ENCODE measurements around the gene MYO5C. TPM values are rescaled to one million over a fixed set of nuclear protein-coding genes. Genes with fewer than 3 reads are reported as not detected.
A peak's percentile ranks its signal among the peaks of the same experiment; 100 is the strongest.

The MYO5C gene
- polyA plus RNA-seq, 3 donors from 2014 or later, result 0.19 TPM; not detected in 2

GRCh38 chr15:52326756-52327155, 31.2 kb upstream of the MYO5C start:
- H3K4me1 Mint-ChIP-seq, result peaks cover 7 to 9% of the 10 kb centered on the region in 2 donors
- H3K27me3 Mint-ChIP-seq (ENCODE audit: low read depth in 3 of 3), result peaks cover 0 to 3% (median 0%) of the 10 kb centered on the region in 3 donors
- no peak overlapping the region for H3K27ac Mint-ChIP-seq
- H3K36me3 Mint-ChIP-seq, result peaks cover 12 to 45% (median 44%) of the 10 kb centered on the region in 3 donors
- no peak for DNase-seq
- no peak overlapping the region for H3K4me3 Mint-ChIP-seq
- H3K9me3 Mint-ChIP-seq, result no peaks in the 10 kb centered on the region

- Mint-ChIP-seq H3K9me3 (no peaks in the 10 kb centered on the region), H3K27me3 (ENCODE audit: low read depth in 3 of 3) (peaks cover 0 to 2% (median 2%) of the 10 kb centered on the region in 3 donors), H3K4me3 (no peak overlapping the region), H3K27ac (peak overlapping the region in 1 of 6 donors; percentile 55), H3K4me1 (no peaks in the 10 kb centered on the region), H3K36me3 (peaks cover 24 to 68% (median 61%) of the 10 kb centered on the region in 3 donors)
- no peak for DNase-seq
Observed at GRCh38 chr15:52324109-52324508, 28.5 kb upstream of the MYO5C start.

- Mint-ChIP-seq H3K4me1 (no peaks in the 10 kb centered on the region), H3K4me3 (no peak overlapping the region), H3K36me3 (peaks cover 32 to 68% (median 53%) of the 10 kb centered on the region in 3 donors), H3K27me3 (ENCODE audit: low read depth in 3 of 3) (peaks cover 0 to 3% (median 3%) of the 10 kb centered on the region in 3 donors), H3K9me3 (no peaks in the 10 kb centered on the region), H3K27ac (peak overlapping the region in 2 of 6 donors; percentile 6 to 40)
- no peak for DNase-seq
Observed at GRCh38 chr15:52318729-52319500, 23.3 kb upstream of the MYO5C start.

GRCh38 chr15:52317688-52318087, 22.1 kb upstream of the MYO5C start:
- DNase-seq, result no peak
- Mint-ChIP-seq H3K27ac (peak overlapping the region in 1 of 6 donors; percentile 1), H3K9me3 (no peaks in the 10 kb centered on the region), H3K4me3 (no peak overlapping the region), H3K36me3 (peaks cover 41 to 72% (median 55%) of the 10 kb centered on the region in 3 donors), H3K27me3 (ENCODE audit: low read depth in 3 of 3) (peaks cover 0 to 3% (median 3%) of the 10 kb centered on the region in 3 donors), H3K4me1 (no peaks in the 10 kb centered on the region)

GRCh38 chr15:52317022-52317421, 21.4 kb upstream of the MYO5C start:
- Mint-ChIP-seq H3K27me3 (ENCODE audit: low read depth in 3 of 3) (peaks cover 0 to 3% (median 3%) of the 10 kb centered on the region in 3 donors), H3K9me3 (no peaks in the 10 kb centered on the region), H3K27ac (no peak overlapping the region), H3K36me3 (peaks cover 41 to 71% (median 51%) of the 10 kb centered on the region in 3 donors), H3K4me3 (no peak overlapping the region), H3K4me1 (no peaks in the 10 kb centered on the region)
- no peak for DNase-seq

- Mint-ChIP-seq H3K4me1 (no peaks in the 10 kb centered on the region), H3K9me3 (no peaks in the 10 kb centered on the region), H3K4me3 (no peak overlapping the region), H3K27ac (no peak overlapping the region), H3K36me3 (peaks cover 21 to 39% (median 30%) of the 10 kb centered on the region in 3 donors), H3K27me3 (ENCODE audit: low read depth in 3 of 3) (no peaks in the 10 kb centered on the region)
- DNase-seq, result no peak
Observed at GRCh38 chr15:52309154-52309548, 13.5 kb upstream of the MYO5C start.

- Mint-ChIP-seq H3K36me3 (peaks cover 16 to 34% (median 28%) of the 10 kb centered on the region in 3 donors), H3K4me1 (no peaks in the 10 kb centered on the region), H3K27me3 (ENCODE audit: low read depth in 3 of 3) (no peaks in the 10 kb centered on the region), H3K27ac (peak overlapping the region in 1 of 6 donors; percentile 27), H3K4me3 (no peak overlapping the region), H3K9me3 (no peaks in the 10 kb centered on the region)
- DNase-seq, result no peak
Observed at GRCh38 chr15:52308446-52309153, 13.0 kb upstream of the MYO5C start.

GRCh38 chr15:52307847-52308246, 12.2 kb upstream of the MYO5C start:
- no peaks in the 10 kb centered on the region for H3K27me3 Mint-ChIP-seq (ENCODE audit: low read depth in 3 of 3)
- H3K4me1 Mint-ChIP-seq, result peaks cover 2 to 6% of the 10 kb centered on the region in 2 donors
- H3K27ac Mint-ChIP-seq, result no peak overlapping the region
- H3K4me3 Mint-ChIP-seq, result no peak overlapping the region
- no peaks in the 10 kb centered on the region for H3K9me3 Mint-ChIP-seq
- H3K36me3 Mint-ChIP-seq, result peaks cover 10 to 27% (median 22%) of the 10 kb centered on the region in 3 donors
- DNase-seq, result no peak

GRCh38 chr15:52306270-52306669, 10.7 kb upstream of the MYO5C start:
- no peak for DNase-seq
- no peak overlapping the region for H3K27ac Mint-ChIP-seq
- H3K4me3 Mint-ChIP-seq, result no peak overlapping the region
- peaks cover 2 to 6% of the 10 kb centered on the region in 2 donors for H3K4me1 Mint-ChIP-seq
- H3K36me3 Mint-ChIP-seq, result peaks cover 7 to 22% (median 22%) of the 10 kb centered on the region in 3 donors
- H3K9me3 Mint-ChIP-seq, result no peaks in the 10 kb centered on the region
- no peaks in the 10 kb centered on the region for H3K27me3 Mint-ChIP-seq (ENCODE audit: low read depth in 3 of 3)

- DNase-seq, result no peak
- H3K27ac Mint-ChIP-seq, result no peak overlapping the region
Observed at GRCh38 chr15:52303093-52303772, 7.6 kb upstream of the MYO5C start.

GRCh38 chr15:52301265-52301847, 5.8 kb upstream of the MYO5C start:
- no peak for DNase-seq
- Mint-ChIP-seq H3K9me3 (no peaks in the 10 kb centered on the region), H3K4me1 (peaks cover 2 to 6% of the 10 kb centered on the region in 2 donors), H3K36me3 (peaks cover 0 to 22% (median 8%) of the 10 kb centered on the region in 3 donors), H3K27me3 (ENCODE audit: low read depth in 3 of 3) (peaks cover 0 to 3% (median 2%) of the 10 kb centered on the region in 3 donors), H3K27ac (no peak overlapping the region), H3K4me3 (no peak overlapping the region)

More at GRCh38 chr15:52303093-52303772, 7.6 kb upstream of the MYO5C start:
- Mint-ChIP-seq H3K9me3 (no peaks in the 10 kb centered on the region), H3K4me1 (peaks cover 2 to 6% of the 10 kb centered on the region in 2 donors), H3K4me3 (no peak overlapping the region), H3K36me3 (peaks cover 0 to 26% (median 8%) of the 10 kb centered on the region in 3 donors), H3K27me3 (ENCODE audit: low read depth in 3 of 3) (peaks cover 0 to 2% (median 0%) of the 10 kb centered on the region in 3 donors)

- Mint-ChIP-seq H3K4me1 (peaks cover 0 to 3% of the 10 kb centered on the region in 2 donors), H3K27me3 (ENCODE audit: low read depth in 3 of 3) (peaks cover 7 to 8% (median 7%) of the 10 kb centered on the region in 3 donors), H3K9me3 (no peaks in the 10 kb centered on the region), H3K36me3 (no peaks in the 10 kb centered on the region), H3K4me3 (peak overlapping the region in 1 of 5 donors; percentile 4), H3K27ac (no peak overlapping the region)
- no peak for DNase-seq
Observed at GRCh38 chr15:52294881-52295420, 653 bp downstream of the MYO5C start.

- DNase-seq, result no peak
- Mint-ChIP-seq H3K4me3 (no peak overlapping the region), H3K27me3 (ENCODE audit: low read depth in 3 of 3) (peaks cover 7 to 8% (median 7%) of the 10 kb centered on the region in 3 donors), H3K36me3 (no peaks in the 10 kb centered on the region), H3K27ac (peak overlapping the region in 1 of 6 donors; percentile 12), H3K9me3 (no peaks in the 10 kb centered on the region), H3K4me1 (peaks cover 0 to 3% of the 10 kb centered on the region in 2 donors)
Observed at GRCh38 chr15:52292780-52293392, 2.7 kb downstream of the MYO5C start.
